Ishikawa (cell line): ENCODE data around the gene DOCK3.

ENCODE experiments used
- CEBPB ChIP-seq: IDR thresholded peaks from 2 replicates; pipeline ENCODE4 v1.6.1; 2012
- CREB1 ChIP-seq: IDR thresholded peaks from 2 replicates; pipeline ENCODE4 v1.6.1; 2012; ENCODE audit warnings: low read depth
- EGR1 ChIP-seq: IDR thresholded peaks from 2 replicates; pipeline ENCODE4 v1.6.1; 2012
- EP300 ChIP-seq: IDR thresholded peaks from 2 replicates; pipeline ENCODE4 v1.6.1; 2012; ENCODE audit warnings: borderline replicate concordance
- FOXM1 ChIP-seq: IDR thresholded peaks from 2 replicates; pipeline ENCODE4 v1.6.1; 2012; ENCODE audit warnings: low read depth, borderline replicate concordance
- NFIC ChIP-seq: IDR thresholded peaks from 2 replicates; pipeline ENCODE4 v1.6.1; 2012
- RAD21 ChIP-seq: IDR thresholded peaks from 2 replicates; pipeline ENCODE4 v1.6.1; 2012; ENCODE audit warnings: low read depth
- TAF1 ChIP-seq: IDR thresholded peaks from 2 replicates; pipeline ENCODE4 v1.6.1; 2012; ENCODE audit warnings: low read depth, mild to moderate bottlenecking
- TCF12 ChIP-seq: IDR thresholded peaks from 2 replicates; pipeline ENCODE4 v1.6.1; 2012; ENCODE audit warnings: low read depth
- TEAD4 ChIP-seq: IDR thresholded peaks from 2 replicates; pipeline ENCODE4 v1.6.1; 2012
- USF1 ChIP-seq: IDR thresholded peaks from 2 replicates; pipeline ENCODE4 v1.6.1; 2012
- YY1 ChIP-seq: IDR thresholded peaks from 2 replicates; pipeline ENCODE4 v1.6.1; 2012; ENCODE audit warnings: low read depth
- ZBTB7A ChIP-seq: IDR thresholded peaks from 2 replicates; pipeline ENCODE4 v1.6.1; 2012; ENCODE audit warnings: low read depth
- TF ChIP-seq, protein P1 (sequence below): IDR thresholded peaks from 2 replicates; pipeline ENCODE4 v1.6.1; 2012; ENCODE audit warnings: low read depth, mild to moderate bottlenecking
- TF ChIP-seq, protein P2 (sequence below): IDR thresholded peaks from 2 replicates; pipeline ENCODE4 v1.6.1; 2012

Gene DOCK3

DNA sequence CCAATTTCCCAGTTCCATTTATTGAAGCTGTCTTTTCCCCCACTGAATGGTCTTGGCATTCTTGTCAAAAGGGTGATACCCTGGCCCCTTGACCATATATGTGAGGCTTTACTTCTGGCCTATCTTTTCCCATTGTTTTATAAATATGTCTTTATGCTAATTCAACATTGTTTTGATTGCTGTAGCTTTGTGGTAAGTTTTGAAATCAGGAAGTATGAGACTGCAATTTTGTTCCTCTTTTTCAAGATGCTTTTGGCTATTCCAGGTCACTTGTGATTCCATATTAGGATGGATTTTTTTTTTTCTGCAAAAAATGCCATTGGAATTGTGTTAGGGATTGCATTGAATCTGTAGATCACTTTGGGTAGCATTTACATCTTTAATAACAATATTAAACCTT, 569.2 kb downstream of the DOCK3 start:
- TF ChIP-seq USF1 (no peak), RAD21 (no peak), CREB1 (no peak), TEAD4 (no peak), EP300 (no peak), TAF1 (no peak), CEBPB (no peak), NFIC (no peak), ZBTB7A (no peak), YY1 (no peak), FOXM1 (no peak)
- TF ChIP-seq, protein P1, sequence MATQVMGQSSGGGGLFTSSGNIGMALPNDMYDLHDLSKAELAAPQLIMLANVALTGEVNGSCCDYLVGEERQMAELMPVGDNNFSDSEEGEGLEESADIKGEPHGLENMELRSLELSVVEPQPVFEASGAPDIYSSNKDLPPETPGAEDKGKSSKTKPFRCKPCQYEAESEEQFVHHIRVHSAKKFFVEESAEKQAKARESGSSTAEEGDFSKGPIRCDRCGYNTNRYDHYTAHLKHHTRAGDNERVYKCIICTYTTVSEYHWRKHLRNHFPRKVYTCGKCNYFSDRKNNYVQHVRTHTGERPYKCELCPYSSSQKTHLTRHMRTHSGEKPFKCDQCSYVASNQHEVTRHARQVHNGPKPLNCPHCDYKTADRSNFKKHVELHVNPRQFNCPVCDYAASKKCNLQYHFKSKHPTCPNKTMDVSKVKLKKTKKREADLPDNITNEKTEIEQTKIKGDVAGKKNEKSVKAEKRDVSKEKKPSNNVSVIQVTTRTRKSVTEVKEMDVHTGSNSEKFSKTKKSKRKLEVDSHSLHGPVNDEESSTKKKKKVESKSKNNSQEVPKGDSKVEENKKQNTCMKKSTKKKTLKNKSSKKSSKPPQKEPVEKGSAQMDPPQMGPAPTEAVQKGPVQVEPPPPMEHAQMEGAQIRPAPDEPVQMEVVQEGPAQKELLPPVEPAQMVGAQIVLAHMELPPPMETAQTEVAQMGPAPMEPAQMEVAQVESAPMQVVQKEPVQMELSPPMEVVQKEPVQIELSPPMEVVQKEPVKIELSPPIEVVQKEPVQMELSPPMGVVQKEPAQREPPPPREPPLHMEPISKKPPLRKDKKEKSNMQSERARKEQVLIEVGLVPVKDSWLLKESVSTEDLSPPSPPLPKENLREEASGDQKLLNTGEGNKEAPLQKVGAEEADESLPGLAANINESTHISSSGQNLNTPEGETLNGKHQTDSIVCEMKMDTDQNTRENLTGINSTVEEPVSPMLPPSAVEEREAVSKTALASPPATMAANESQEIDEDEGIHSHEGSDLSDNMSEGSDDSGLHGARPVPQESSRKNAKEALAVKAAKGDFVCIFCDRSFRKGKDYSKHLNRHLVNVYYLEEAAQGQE: no peak

DNA sequence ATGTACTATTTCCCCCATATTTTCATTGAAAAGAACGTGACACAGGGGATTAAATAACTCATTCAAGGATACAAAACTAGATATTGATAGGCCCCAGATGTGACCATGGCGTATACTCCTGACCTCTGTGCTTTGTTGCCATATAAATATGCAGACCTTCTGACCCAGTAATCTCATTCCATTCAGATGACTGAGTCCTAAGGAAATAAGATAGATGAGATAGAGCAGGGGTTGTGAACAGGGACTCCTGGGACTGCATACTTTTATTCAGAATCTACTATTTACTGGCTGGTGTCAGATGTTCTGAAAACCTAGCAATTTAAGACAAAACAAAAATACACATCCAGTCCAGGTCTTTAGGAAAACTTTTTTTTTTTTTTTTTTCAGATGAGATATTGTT, 571.1 kb downstream of the DOCK3 start:
- TF ChIP-seq EP300 (no peak), TEAD4 (no peak), NFIC (no peak)

- TF ChIP-seq TEAD4 (no peak), TAF1 (no peak), YY1 (no peak), RAD21 (no peak)
These were observed 583.1 kb downstream of the DOCK3 start for GRCh38 chr3:51257870-51258269.

DNA sequence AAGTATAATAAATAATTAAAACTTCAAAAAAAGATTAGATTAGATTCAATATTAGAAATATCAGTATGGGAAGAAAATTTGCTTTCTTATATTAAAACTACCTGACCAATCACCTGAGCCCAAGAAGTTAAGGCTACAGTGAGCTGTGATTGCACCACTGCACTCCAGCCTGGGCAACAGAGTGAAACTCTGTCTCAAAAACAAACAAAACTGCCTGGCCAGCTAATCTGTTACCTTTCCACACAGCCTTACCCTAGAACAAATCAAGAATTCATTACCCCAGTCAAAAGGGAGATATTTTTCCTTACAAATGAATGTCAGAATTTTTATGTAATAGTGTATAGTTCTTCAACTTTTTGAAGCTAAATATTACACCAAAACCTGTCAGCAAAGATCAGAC, 593.4 kb downstream of the DOCK3 start:
- TF ChIP-seq EGR1: no peak
- no peak for TF ChIP-seq USF1
- no peak for TF ChIP-seq CREB1
- no peak for TF ChIP-seq ZBTB7A
- no peak for TF ChIP-seq CEBPB
- TF ChIP-seq TAF1: no peak
- no peak for TF ChIP-seq EP300
- TF ChIP-seq TCF12: no peak
- TF ChIP-seq TEAD4: no peak
- no peak for TF ChIP-seq NFIC
- TF ChIP-seq, protein P2, sequence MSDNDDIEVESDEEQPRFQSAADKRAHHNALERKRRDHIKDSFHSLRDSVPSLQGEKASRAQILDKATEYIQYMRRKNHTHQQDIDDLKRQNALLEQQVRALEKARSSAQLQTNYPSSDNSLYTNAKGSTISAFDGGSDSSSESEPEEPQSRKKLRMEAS: no peak
- no peak for TF ChIP-seq RAD21
- TF ChIP-seq, protein P1: no peak
- no peak for TF ChIP-seq FOXM1
- no peak for TF ChIP-seq YY1

DNA sequence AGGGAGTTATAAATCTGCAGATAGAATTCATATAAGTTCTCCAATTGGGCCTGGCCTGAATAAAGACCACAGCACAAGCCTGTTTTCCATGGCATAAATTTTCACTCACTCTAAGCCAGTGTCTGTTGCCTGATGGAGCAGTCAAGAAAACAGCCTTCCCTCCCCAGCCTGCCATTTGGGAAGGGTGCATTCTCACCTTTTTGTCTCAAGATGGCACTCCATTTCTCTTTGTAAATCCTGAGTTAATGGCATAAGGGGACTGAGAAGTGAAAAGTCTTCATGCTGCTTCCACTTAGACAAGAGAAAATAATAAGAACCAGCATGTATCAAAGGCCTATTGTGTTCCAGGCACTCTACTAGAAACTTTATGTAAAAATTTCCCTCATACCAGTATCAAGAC, 594.7 kb downstream of the DOCK3 start:
- TF ChIP-seq TAF1 (no peak), USF1 (no peak), CEBPB (no peak), EGR1 (no peak), RAD21 (peak; percentile 41; the same call in 1 of the 2 replicates)
- TF ChIP-seq, protein P2: no peak

DNA sequence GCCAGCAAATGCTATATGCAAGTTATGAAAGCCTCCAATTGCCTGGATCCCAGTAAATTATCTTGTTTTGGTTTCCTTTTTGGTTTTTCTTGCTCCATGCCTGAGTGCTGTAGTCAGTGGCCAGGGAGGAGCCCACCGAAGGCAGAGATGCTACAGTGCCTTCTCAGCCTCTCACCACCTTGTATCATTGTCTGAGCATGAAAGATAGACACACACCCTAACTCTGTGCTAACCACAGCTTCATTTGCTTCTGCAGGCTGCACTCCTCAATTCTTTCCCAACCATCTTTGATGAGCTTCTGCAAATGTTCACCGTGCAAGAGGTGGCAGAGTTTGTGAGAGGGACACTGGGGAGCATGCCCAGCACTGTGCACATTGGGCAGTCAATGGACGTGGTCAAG, 595.8 kb downstream of the DOCK3 start:
- no peak for TF ChIP-seq RAD21
- no peak for TF ChIP-seq CREB1
- TF ChIP-seq EP300: no peak
- no peak for TF ChIP-seq CEBPB
- TF ChIP-seq TCF12: no peak
- TF ChIP-seq FOXM1: no peak
- TF ChIP-seq YY1: no peak
- TF ChIP-seq NFIC: no peak
- TF ChIP-seq, protein P1: no peak
- no peak for TF ChIP-seq TAF1
- no peak for TF ChIP-seq USF1
- TF ChIP-seq, protein P2: no peak
- TF ChIP-seq TEAD4: no peak
- TF ChIP-seq EGR1: no peak
- TF ChIP-seq ZBTB7A: no peak
